H1 (cell line): ENCODE data around the gene TTR. TPM values are rescaled to one million over a fixed set of nuclear protein-coding genes. Genes with fewer than 3 reads are reported as not detected.

Experiments used
- POU5F1 ChIP-seq: IDR thresholded peaks from 2 replicates; pipeline ENCODE4 v1.6.1; 2011; ENCODE audit warnings: low read depth, mild to moderate bottlenecking, low read length, moderate library complexity
- polyA plus RNA-seq, 7 experiments: library from polyadenylated mRNA; depleted of rRNA in 3 of 7; stranded (reverse) in 5 of 7; unstranded in 2 of 7; fragments of >200 nt in 5 of 7; fragments of 200-250 nt in 2 of 7; gene quantifications; 1 replicate in 5 of 7; 2 replicates in 1 of 7; 4 replicates in 1 of 7; pipeline versions ENCODE4 v1.2.1 to v1.2.3, GENCODE V29; 2011 to 2013; ENCODE audit warnings: missing spikeins in 2 of 7, mixed read lengths in 2 of 7
- total RNA-seq: library from RNA; stranded (reverse); fragmentation: NEBNext Ultra II Directional; extraction: Animal tissue kit (Norgen Biotek cat#: 25700); gene quantifications from 2 replicates; pipeline ENCODE4 v1.2.1, GENCODE V29; 2021
- TF ChIP-seq, protein P1 (sequence below): fragments of 300-600 bp; sonication (generic); IDR thresholded peaks from 2 replicates; pipeline ENCODE4 v1.7.1; 2012; ENCODE audit warnings: low read length, moderate library complexity, mild to moderate bottlenecking, inconsistent platforms; ENCODE audit not compliant: insufficient replicate concordance

TTR gene
- total and polyA plus RNA-seq, 2 of the 8 experiments (the other 6 are each of a cell fraction or from before 2014, with no cell fraction given), result not detected

DNA sequence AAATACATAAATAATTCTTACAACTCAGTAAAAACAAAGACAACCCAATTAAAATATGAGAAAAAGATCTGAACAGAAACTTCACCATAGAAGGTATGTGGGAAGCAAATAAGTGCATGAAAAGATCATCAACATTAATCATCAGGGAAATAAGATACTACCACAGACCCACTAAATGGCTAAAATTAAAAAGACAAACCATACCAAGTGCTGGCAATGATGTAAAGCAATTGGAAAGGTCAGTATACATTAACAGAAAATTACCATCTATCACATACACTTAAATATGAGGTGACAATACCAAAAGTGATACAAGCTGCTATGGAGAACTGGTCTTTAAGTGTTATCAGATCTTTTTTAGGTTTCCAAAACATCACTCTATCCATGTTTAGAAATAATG is 44.7 kb downstream of the TTR start (continued):
- no peak for TF ChIP-seq POU5F1
- TF ChIP-seq, protein P1, sequence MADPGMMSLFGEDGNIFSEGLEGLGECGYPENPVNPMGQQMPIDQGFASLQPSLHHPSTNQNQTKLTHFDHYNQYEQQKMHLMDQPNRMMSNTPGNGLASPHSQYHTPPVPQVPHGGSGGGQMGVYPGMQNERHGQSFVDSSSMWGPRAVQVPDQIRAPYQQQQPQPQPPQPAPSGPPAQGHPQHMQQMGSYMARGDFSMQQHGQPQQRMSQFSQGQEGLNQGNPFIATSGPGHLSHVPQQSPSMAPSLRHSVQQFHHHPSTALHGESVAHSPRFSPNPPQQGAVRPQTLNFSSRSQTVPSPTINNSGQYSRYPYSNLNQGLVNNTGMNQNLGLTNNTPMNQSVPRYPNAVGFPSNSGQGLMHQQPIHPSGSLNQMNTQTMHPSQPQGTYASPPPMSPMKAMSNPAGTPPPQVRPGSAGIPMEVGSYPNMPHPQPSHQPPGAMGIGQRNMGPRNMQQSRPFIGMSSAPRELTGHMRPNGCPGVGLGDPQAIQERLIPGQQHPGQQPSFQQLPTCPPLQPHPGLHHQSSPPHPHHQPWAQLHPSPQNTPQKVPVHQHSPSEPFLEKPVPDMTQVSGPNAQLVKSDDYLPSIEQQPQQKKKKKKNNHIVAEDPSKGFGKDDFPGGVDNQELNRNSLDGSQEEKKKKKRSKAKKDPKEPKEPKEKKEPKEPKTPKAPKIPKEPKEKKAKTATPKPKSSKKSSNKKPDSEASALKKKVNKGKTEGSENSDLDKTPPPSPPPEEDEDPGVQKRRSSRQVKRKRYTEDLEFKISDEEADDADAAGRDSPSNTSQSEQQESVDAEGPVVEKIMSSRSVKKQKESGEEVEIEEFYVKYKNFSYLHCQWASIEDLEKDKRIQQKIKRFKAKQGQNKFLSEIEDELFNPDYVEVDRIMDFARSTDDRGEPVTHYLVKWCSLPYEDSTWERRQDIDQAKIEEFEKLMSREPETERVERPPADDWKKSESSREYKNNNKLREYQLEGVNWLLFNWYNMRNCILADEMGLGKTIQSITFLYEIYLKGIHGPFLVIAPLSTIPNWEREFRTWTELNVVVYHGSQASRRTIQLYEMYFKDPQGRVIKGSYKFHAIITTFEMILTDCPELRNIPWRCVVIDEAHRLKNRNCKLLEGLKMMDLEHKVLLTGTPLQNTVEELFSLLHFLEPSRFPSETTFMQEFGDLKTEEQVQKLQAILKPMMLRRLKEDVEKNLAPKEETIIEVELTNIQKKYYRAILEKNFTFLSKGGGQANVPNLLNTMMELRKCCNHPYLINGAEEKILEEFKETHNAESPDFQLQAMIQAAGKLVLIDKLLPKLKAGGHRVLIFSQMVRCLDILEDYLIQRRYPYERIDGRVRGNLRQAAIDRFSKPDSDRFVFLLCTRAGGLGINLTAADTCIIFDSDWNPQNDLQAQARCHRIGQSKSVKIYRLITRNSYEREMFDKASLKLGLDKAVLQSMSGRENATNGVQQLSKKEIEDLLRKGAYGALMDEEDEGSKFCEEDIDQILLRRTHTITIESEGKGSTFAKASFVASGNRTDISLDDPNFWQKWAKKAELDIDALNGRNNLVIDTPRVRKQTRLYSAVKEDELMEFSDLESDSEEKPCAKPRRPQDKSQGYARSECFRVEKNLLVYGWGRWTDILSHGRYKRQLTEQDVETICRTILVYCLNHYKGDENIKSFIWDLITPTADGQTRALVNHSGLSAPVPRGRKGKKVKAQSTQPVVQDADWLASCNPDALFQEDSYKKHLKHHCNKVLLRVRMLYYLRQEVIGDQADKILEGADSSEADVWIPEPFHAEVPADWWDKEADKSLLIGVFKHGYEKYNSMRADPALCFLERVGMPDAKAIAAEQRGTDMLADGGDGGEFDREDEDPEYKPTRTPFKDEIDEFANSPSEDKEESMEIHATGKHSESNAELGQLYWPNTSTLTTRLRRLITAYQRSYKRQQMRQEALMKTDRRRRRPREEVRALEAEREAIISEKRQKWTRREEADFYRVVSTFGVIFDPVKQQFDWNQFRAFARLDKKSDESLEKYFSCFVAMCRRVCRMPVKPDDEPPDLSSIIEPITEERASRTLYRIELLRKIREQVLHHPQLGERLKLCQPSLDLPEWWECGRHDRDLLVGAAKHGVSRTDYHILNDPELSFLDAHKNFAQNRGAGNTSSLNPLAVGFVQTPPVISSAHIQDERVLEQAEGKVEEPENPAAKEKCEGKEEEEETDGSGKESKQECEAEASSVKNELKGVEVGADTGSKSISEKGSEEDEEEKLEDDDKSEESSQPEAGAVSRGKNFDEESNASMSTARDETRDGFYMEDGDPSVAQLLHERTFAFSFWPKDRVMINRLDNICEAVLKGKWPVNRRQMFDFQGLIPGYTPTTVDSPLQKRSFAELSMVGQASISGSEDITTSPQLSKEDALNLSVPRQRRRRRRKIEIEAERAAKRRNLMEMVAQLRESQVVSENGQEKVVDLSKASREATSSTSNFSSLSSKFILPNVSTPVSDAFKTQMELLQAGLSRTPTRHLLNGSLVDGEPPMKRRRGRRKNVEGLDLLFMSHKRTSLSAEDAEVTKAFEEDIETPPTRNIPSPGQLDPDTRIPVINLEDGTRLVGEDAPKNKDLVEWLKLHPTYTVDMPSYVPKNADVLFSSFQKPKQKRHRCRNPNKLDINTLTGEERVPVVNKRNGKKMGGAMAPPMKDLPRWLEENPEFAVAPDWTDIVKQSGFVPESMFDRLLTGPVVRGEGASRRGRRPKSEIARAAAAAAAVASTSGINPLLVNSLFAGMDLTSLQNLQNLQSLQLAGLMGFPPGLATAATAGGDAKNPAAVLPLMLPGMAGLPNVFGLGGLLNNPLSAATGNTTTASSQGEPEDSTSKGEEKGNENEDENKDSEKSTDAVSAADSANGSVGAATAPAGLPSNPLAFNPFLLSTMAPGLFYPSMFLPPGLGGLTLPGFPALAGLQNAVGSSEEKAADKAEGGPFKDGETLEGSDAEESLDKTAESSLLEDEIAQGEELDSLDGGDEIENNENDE, result no peak
